Neural progenitor cell (in vitro differentiated cells): ENCODE data around the gene BCAS4. TPM values are rescaled to one million over a fixed set of nuclear protein-coding genes. Genes with fewer than 3 reads are reported as not detected.
A peak's percentile ranks its signal among the peaks of the same experiment; 100 is the strongest.
"Not testable (repeated sequence)": the region's sequence is repeated elsewhere in the genome, so short reads cannot be mapped to it uniquely, and the experiment has no call there.

ENCODE experiments used
- DNase-seq: peaks from one replicate; pipeline ENCODE4 v3.0.0-alpha.2; 2016; ENCODE audit warnings: low spot score
- H2AFZ ChIP-seq: fragments of 200-600 bp; sonication (generic); replicated peaks from 2 replicates; pipeline ENCODE4 v1.6.1; 2016; ENCODE audit warnings: antibody characterized with exemption
- H3F3A ChIP-seq: fragments of 200-600 bp; sonication (generic); 2 replicates; pipeline ENCODE4 v1.6.1; 2016; ENCODE audit warnings: antibody characterized with exemption, low read depth
- H3K27ac ChIP-seq: fragments of 200-600 bp; sonication (generic); 2 replicates; pipeline ENCODE4 v1.5.1; 2016; ENCODE audit warnings: mild to moderate bottlenecking
- H3K27me3 ChIP-seq: fragments of 200-600 bp; sonication (generic); 2 replicates; pipeline ENCODE4 v1.6.1; 2016; ENCODE audit warnings: mild to moderate bottlenecking, moderate library complexity
- H3K36me3 ChIP-seq: fragments of 200-600 bp; sonication (generic); 2 replicates; pipeline ENCODE4 v1.5.1; 2016
- H3K4me1 ChIP-seq: fragments of 200-600 bp; sonication (generic); 2 replicates; pipeline ENCODE4 v1.6.1; 2016; ENCODE audit warnings: mixed run types
- H3K4me2 ChIP-seq: fragments of 200-600 bp; sonication (generic); 2 replicates; pipeline ENCODE4 v1.6.1; 2016
- H3K4me3 ChIP-seq: fragments of 200-600 bp; sonication (generic); 2 replicates; pipeline ENCODE4 v1.5.1; 2016
- H3K79me2 ChIP-seq: fragments of 200-600 bp; sonication (generic); 2 replicates; pipeline ENCODE4 v1.6.1; 2016; ENCODE audit warnings: low read depth
- H3K9ac ChIP-seq: fragments of 200-600 bp; sonication (generic); 2 replicates; pipeline ENCODE4 v1.6.1; 2016
- H3K9me3 ChIP-seq: fragments of 200-600 bp; sonication (generic); 2 replicates; pipeline ENCODE4 v1.5.1; 2016; ENCODE audit warnings: low read depth
- H4K20me1 ChIP-seq: fragments of 200-600 bp; sonication (generic); 2 replicates; pipeline ENCODE4 v1.6.1; 2016; ENCODE audit warnings: low read depth
- H3K27ac Mint-ChIP-seq: 3 replicates; pipeline ENCODE4 v1.8.0; 2021; ENCODE audit warnings: mixed read lengths
- H3K27me3 Mint-ChIP-seq: 2 replicates; pipeline ENCODE4 v1.8.0; 2022; ENCODE audit warnings: low read depth, mild to moderate bottlenecking, inconsistent platforms, moderate library complexity, mixed read lengths; ENCODE audit not compliant: insufficient read depth
- H3K36me3 Mint-ChIP-seq: 3 replicates; pipeline ENCODE4 v1.8.0; 2021; ENCODE audit warnings: mixed read lengths
- H3K4me1 Mint-ChIP-seq: 3 replicates; pipeline ENCODE4 v1.8.0; 2021; ENCODE audit warnings: mixed read lengths
- H3K4me3 Mint-ChIP-seq: 3 replicates; pipeline ENCODE4 v1.8.0; 2021; ENCODE audit warnings: mild to moderate bottlenecking, moderate library complexity, mixed read lengths
- H3K9me3 Mint-ChIP-seq: 3 replicates; pipeline ENCODE4 v1.8.0; 2020; ENCODE audit warnings: mixed read lengths
- CTCF ChIP-seq: fragments of 200-600 bp; sonication (generic); IDR thresholded peaks from 2 replicates; pipeline ENCODE4 v1.5.1; 2017; ENCODE audit warnings: antibody characterized with exemption, mild to moderate bottlenecking
- EZH2 ChIP-seq: fragments of 200-600 bp; sonication (generic); IDR thresholded peaks from 2 replicates; pipeline ENCODE4 v1.6.1; 2017; ENCODE audit warnings: antibody characterized with exemption, mild to moderate bottlenecking, moderate library complexity
- EZH2phosphoT487 ChIP-seq: fragments of 200-600 bp; sonication (generic); IDR thresholded peaks from 2 replicates; pipeline ENCODE4 v1.6.1; 2017; ENCODE audit warnings: antibody characterized with exemption
- total RNA-seq: library from RNA; depleted of rRNA; stranded (reverse); fragments of >200 nt; gene quantifications from 2 replicates; pipeline ENCODE4 v1.2.3, GENCODE V29; 2015; ENCODE audit warnings: low replicate concordance

BCAS4 gene
- total RNA-seq, 1 donor from 2014 or later, result 15.3 TPM

- H3K27me3 ChIP-seq, result peaks cover 4% of the 10 kb centered on the region
- no peaks in the 10 kb centered on the region for H3K36me3 ChIP-seq
- Mint-ChIP-seq H3K4me3 (peak overlapping the region; percentile 68), H3K4me1 (peaks cover 28% of the 10 kb centered on the region), H3K27me3 (peaks cover 14% of the 10 kb centered on the region), H3K36me3 (no peaks in the 10 kb centered on the region), H3K9me3 (no peaks in the 10 kb centered on the region), H3K27ac (no peak overlapping the region)
- no peaks in the 10 kb centered on the region for H4K20me1 ChIP-seq
- no peak for DNase-seq
- no peak overlapping the region for H3K4me3 ChIP-seq
- H3K27ac ChIP-seq, result no peak overlapping the region
- no peak overlapping the region for H2AFZ ChIP-seq
- H3K9ac ChIP-seq, result no peak overlapping the region
- peaks cover 43% of the 10 kb centered on the region for H3F3A ChIP-seq
- peaks cover 8% of the 10 kb centered on the region for H3K4me1 ChIP-seq
- no peaks in the 10 kb centered on the region for H3K9me3 ChIP-seq
- TF ChIP-seq EZH2phosphoT487, result no peak
- TF ChIP-seq CTCF, result no peak
- peaks cover 20% of the 10 kb centered on the region for H3K79me2 ChIP-seq
- no peak overlapping the region for H3K4me2 ChIP-seq
Observed at GRCh38 chr20:50792708-50793574, 1.9 kb upstream of the BCAS4 start.

DNA sequence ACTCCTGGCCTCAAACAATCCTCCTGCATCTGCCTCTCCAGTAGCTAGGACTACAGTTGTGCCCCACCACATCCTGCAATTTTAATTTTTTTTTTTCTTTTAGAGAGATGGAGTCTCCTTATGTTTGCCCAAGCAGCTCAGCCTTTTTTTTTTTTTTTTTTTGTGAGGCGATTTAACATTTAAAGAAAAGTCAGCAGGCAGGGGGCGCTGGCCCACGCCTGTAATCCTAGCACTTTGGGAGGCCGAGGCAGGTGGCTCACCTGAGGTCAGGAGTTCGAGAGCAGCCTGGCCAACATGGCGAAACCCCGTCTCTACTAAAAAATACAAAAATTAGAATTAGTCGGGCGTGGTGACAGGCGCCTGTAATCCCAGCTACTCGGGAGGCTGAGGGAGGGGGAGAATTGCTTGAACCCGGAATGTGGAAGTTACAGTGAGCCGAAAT, 1.3 kb upstream of the BCAS4 start:
- not testable (repeated sequence) for H3K27me3 ChIP-seq, H4K20me1 ChIP-seq, H3K4me3 ChIP-seq, H3K9me3 ChIP-seq, H3K9ac ChIP-seq, H3K36me3 ChIP-seq, H3K36me3 Mint-ChIP-seq, H3K4me1 ChIP-seq, H2AFZ ChIP-seq, H3K27ac ChIP-seq, H3K4me2 ChIP-seq, H3K9me3 Mint-ChIP-seq, H3K27ac Mint-ChIP-seq
- peak; percentile 58 for DNase-seq
- peaks cover 20% of the 10 kb centered on the region for H3K79me2 ChIP-seq
- peaks cover 14% of the 10 kb centered on the region for H3K27me3 Mint-ChIP-seq
- peak; percentile 63 for TF ChIP-seq CTCF
- peak overlapping the region; percentile 68 for H3K4me3 Mint-ChIP-seq
- H3K4me1 Mint-ChIP-seq, result peaks cover 26% of the 10 kb centered on the region
- H3F3A ChIP-seq, result peaks cover 38% of the 10 kb centered on the region

DNA sequence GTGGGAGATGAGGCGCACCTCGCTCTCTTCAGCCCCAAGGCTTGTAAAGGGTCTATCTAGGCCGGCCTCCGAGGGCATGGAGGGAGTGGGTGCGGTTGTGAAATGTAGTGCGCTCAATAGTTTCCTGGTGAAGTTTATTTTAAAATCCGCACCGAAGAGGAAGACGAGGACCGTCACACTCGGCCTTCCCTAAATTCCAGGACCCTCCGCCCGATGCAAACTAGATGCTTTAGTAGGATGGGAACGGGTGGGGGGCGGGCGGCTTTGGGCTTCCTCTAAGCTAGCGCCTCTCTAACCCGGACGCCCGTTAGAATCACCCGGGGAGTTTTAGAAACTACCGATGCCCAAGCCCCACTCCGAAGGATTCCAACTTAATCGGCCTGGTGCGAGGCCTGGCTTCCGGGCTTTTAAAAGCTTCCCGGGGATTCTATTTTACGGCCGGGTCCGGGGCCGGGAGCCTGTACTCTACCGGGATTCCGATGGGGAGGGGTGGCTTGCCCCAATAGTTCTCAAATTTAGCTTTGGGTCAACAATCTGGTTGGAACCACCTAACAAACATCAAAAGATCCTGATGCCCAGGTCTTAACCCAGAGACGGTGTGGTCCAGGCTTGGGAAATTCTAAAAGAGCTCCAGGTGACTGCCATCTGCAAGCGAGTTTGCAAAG, 548 bp upstream of the BCAS4 start:
- H3K27ac Mint-ChIP-seq, result no peak overlapping the region
- peak; percentile 78 for DNase-seq
- no peaks in the 10 kb centered on the region for H3K36me3 Mint-ChIP-seq
- peak overlapping the region; percentile 19 for H3K27ac ChIP-seq
- H3K4me3 ChIP-seq, result peak overlapping the region; percentile 93
- no peaks in the 10 kb centered on the region for H3K36me3 ChIP-seq
- TF ChIP-seq EZH2, result no peak
- no peak for TF ChIP-seq EZH2phosphoT487
- TF ChIP-seq CTCF, result no peak
- H3K9me3 Mint-ChIP-seq, result no peaks in the 10 kb centered on the region
- H3F3A ChIP-seq, result peaks cover 34% of the 10 kb centered on the region
- H3K4me2 ChIP-seq, result peak overlapping the region; percentile 59
- H3K27me3 ChIP-seq, result peaks cover 4% of the 10 kb centered on the region
- H3K4me1 Mint-ChIP-seq, result peaks cover 28% of the 10 kb centered on the region
- peaks cover 5% of the 10 kb centered on the region for H4K20me1 ChIP-seq
- peak overlapping the region; percentile 81 for H3K4me3 Mint-ChIP-seq
- H3K4me1 ChIP-seq, result peaks cover 8% of the 10 kb centered on the region
- H3K27me3 Mint-ChIP-seq, result peaks cover 12% of the 10 kb centered on the region
- H2AFZ ChIP-seq, result peak overlapping the region; percentile 74
- peaks cover 20% of the 10 kb centered on the region for H3K79me2 ChIP-seq
- no peaks in the 10 kb centered on the region for H3K9me3 ChIP-seq
- H3K9ac ChIP-seq, result no peak overlapping the region
